ENCODE results near the gene PHLDB2. TPM values are rescaled to one million over a fixed set of nuclear protein-coding genes. Genes with fewer than 3 reads are reported as not detected.

PHLDB2 gene
- total RNA-seq, 4 donors from 2014 or later = 12.9 to 34.7 (median 27.1) TPM

- Histone ChIP-seq H3K4me1 (no peaks in the 10 kb centered on the region), H3K36me3 (no peaks in the 10 kb centered on the region), H3K4me3 (replicated peaks in 1 of 3) (no peak overlapping the region), H3K27me3 (no peaks in the 10 kb centered on the region), H3K27ac (no peak overlapping the region), H3K9me3 (no peaks in the 10 kb centered on the region)
- intact Hi-C loops (cut with DNase I) = no loop called here
- DNase-seq = no peak
- 67% methylated on average over 1 of the region's 1 CpG for WGBS, 2 donors
- TF ChIP-seq CTCF (IDR thresholded peaks at IDR 0.05) (no peak), POLR2A (IDR thresholded peaks at IDR 0.05) (no peak)
Measured at GRCh38 chr3:111853068-111853467, 6.0 kb upstream of the PHLDB2 start.

- Histone ChIP-seq H3K4me3 (replicated peaks in 1 of 3) (no peak overlapping the region), H3K36me3 (no peaks in the 10 kb centered on the region), H3K4me1 (no peaks in the 10 kb centered on the region), H3K27ac (no peak overlapping the region), H3K9me3 (no peaks in the 10 kb centered on the region), H3K27me3 (no peaks in the 10 kb centered on the region)
- no peak for TF ChIP-seq POLR2A (IDR thresholded peaks at IDR 0.05)
- TF ChIP-seq CTCF (IDR thresholded peaks at IDR 0.05) = no peak
- 72 to 74% methylated on average over 2 of the region's 2 CpGs for WGBS, 2 donors
- no peak for DNase-seq
- intact Hi-C loops (cut with DNase I) = no loop called here
Measured at GRCh38 chr3:111854990-111855389, 4.1 kb upstream of the PHLDB2 start.

- intact Hi-C loops (cut with DNase I) = no loop called here
- TF ChIP-seq POLR2A (IDR thresholded peaks at IDR 0.05) (no peak), CTCF (IDR thresholded peaks at IDR 0.05) (no peak)
- WGBS, 2 donors = 86 to 90% methylated on average over 3 of the region's 3 CpGs
- DNase-seq = no peak
- H3K36me3 ChIP-seq = no peaks in the 10 kb centered on the region
- no peak overlapping the region for H3K4me3 ChIP-seq (replicated peaks in 1 of 3)
- H3K9me3 ChIP-seq = no peaks in the 10 kb centered on the region
- no peaks in the 10 kb centered on the region for H3K27me3 ChIP-seq
- no peaks in the 10 kb centered on the region for H3K4me1 ChIP-seq
- no peak overlapping the region for H3K27ac ChIP-seq
Measured at GRCh38 chr3:111856501-111856900, 2.6 kb upstream of the PHLDB2 start.

- no peak for TF ChIP-seq POLR2A (IDR thresholded peaks at IDR 0.05)
- TF ChIP-seq CTCF (IDR thresholded peaks at IDR 0.05) = no peak
- no peaks in the 10 kb centered on the region for H3K36me3 ChIP-seq
- H3K27me3 ChIP-seq = no peaks in the 10 kb centered on the region
- H3K4me3 ChIP-seq (replicated peaks in 1 of 3) = no peak overlapping the region
- no peaks in the 10 kb centered on the region for H3K9me3 ChIP-seq
- intact Hi-C loops (cut with DNase I) = no loop called here
- DNase-seq = no peak
- 77% methylated on average over 6 of the region's 6 CpGs for WGBS, 2 donors
- H3K4me1 ChIP-seq = no peaks in the 10 kb centered on the region
- H3K27ac ChIP-seq = no peak overlapping the region
Measured at GRCh38 chr3:111857474-111857873, 1.6 kb upstream of the PHLDB2 start.

- peaks cover 0 to under 1% of the 10 kb centered on the region in 2 donors for H3K4me1 ChIP-seq
- H3K36me3 ChIP-seq = no peaks in the 10 kb centered on the region
- no peak for DNase-seq
- no peaks in the 10 kb centered on the region for H3K27me3 ChIP-seq
- peak overlapping the region in 1 of 3 donors; percentile 93 for H3K27ac ChIP-seq
- H3K4me3 ChIP-seq (replicated peaks in 1 of 3) = peak overlapping the region in 1 of 3 donors; percentile 66
- intact Hi-C loops (cut with DNase I) = no loop called here
- 39 to 45% methylated on average over 10 of the region's 10 CpGs for WGBS, 2 donors
- no peak for TF ChIP-seq POLR2A (IDR thresholded peaks at IDR 0.05)
- TF ChIP-seq CTCF (IDR thresholded peaks at IDR 0.05) = no peak
- H3K9me3 ChIP-seq = no peaks in the 10 kb centered on the region
Measured at GRCh38 chr3:111858642-111859041, 423 bp upstream of the PHLDB2 start.
